ENCODE results near the gene SLC7A7.
"Not testable (repeated sequence)": the region's sequence is repeated elsewhere in the genome, so short reads cannot be mapped to it uniquely, and the experiment has no call there.

Gene SLC7A7

GRCh38 chr14:22768947-22769346 is 46.3 kb downstream of the SLC7A7 start:
- DNase-seq (ENCODE audit: extremely low spot score, insufficient read length, low read depth) (no peak), FAIRE-seq (no peak)

- DNase-seq (ENCODE audit: extremely low spot score, insufficient read length, low read depth) (no peak), FAIRE-seq (no peak)
These were observed 48.0 kb downstream of the SLC7A7 start for GRCh38 chr14:22767323-22767589.

GRCh38 chr14:22766457-22767322 is 48.5 kb downstream of the SLC7A7 start, which contains the start of gene OXA1L:
Gene OXA1L (plus strand): TSS chr14:22766688. CDS start chr14:22766702, 14 bp downstream.
- peak; percentile 97 for FAIRE-seq
- peak; percentile 83 for DNase-seq (ENCODE audit: extremely low spot score, insufficient read length, low read depth)

GRCh38 chr14:22764382-22764781 is 50.9 kb downstream of the SLC7A7 start:
- FAIRE-seq (no peak), DNase-seq (ENCODE audit: extremely low spot score, insufficient read length, low read depth) (no peak)

GRCh38 chr14:22761734-22762133 is 53.5 kb downstream of the SLC7A7 start:
- DNase-seq (ENCODE audit: extremely low spot score, insufficient read length, low read depth) = no peak
- FAIRE-seq = no peak

- not testable (repeated sequence) for FAIRE-seq; DNase-seq (ENCODE audit: extremely low spot score, insufficient read length, low read depth)
These were observed 57.1 kb downstream of the SLC7A7 start for GRCh38 chr14:22757972-22758650.

GRCh38 chr14:22753586-22753985 is 61.6 kb downstream of the SLC7A7 start:
- FAIRE-seq = no peak
- DNase-seq (ENCODE audit: extremely low spot score, insufficient read length, low read depth) = no peak

- FAIRE-seq (no peak), DNase-seq (ENCODE audit: extremely low spot score, insufficient read length, low read depth) (no peak)
These were observed 62.8 kb downstream of the SLC7A7 start for GRCh38 chr14:22752422-22752821.

GRCh38 chr14:22748631-22749068 is 66.6 kb downstream of the SLC7A7 start:
- FAIRE-seq (peak; percentile 56), DNase-seq (ENCODE audit: extremely low spot score, insufficient read length, low read depth) (no peak)

GRCh38 chr14:22748206-22748605 is 67.0 kb downstream of the SLC7A7 start:
- DNase-seq (ENCODE audit: extremely low spot score, insufficient read length, low read depth) (no peak), FAIRE-seq (no peak)

GRCh38 chr14:22747769-22748168 is 67.5 kb downstream of the SLC7A7 start:
- DNase-seq (ENCODE audit: extremely low spot score, insufficient read length, low read depth) = no peak
- FAIRE-seq = no peak

- DNase-seq (ENCODE audit: extremely low spot score, insufficient read length, low read depth) (no peak), FAIRE-seq (no peak)
These were observed 75.2 kb downstream of the SLC7A7 start for GRCh38 chr14:22740020-22740419.

- no peak for DNase-seq (ENCODE audit: extremely low spot score, insufficient read length, low read depth)
- no peak for FAIRE-seq
These were observed 75.8 kb downstream of the SLC7A7 start for GRCh38 chr14:22739423-22739822.

- FAIRE-seq (peak; percentile 77), DNase-seq (ENCODE audit: extremely low spot score, insufficient read length, low read depth) (peak; percentile 58)
These were observed 78.2 kb downstream of the SLC7A7 start for GRCh38 chr14:22737052-22737451.

- not testable (repeated sequence) for FAIRE-seq; DNase-seq (ENCODE audit: extremely low spot score, insufficient read length, low read depth)
These were observed 78.9 kb downstream of the SLC7A7 start for GRCh38 chr14:22736384-22736783.

GRCh38 chr14:22735096-22735495 is 80.1 kb downstream of the SLC7A7 start:
- FAIRE-seq = no peak

GRCh38 chr14:22733829-22734228 is 81.4 kb downstream of the SLC7A7 start:
- no peak for FAIRE-seq
- no peak for DNase-seq (ENCODE audit: extremely low spot score, insufficient read length, low read depth)

More at GRCh38 chr14:22735096-22735495, 80.1 kb downstream of the SLC7A7 start:
- no peak for DNase-seq (ENCODE audit: extremely low spot score, insufficient read length, low read depth)

GRCh38 chr14:22732062-22732461 is 83.2 kb downstream of the SLC7A7 start:
- not testable (repeated sequence) for DNase-seq (ENCODE audit: extremely low spot score, insufficient read length, low read depth); FAIRE-seq

GRCh38 chr14:22726012-22726411 is 89.2 kb downstream of the SLC7A7 start:
- DNase-seq (ENCODE audit: extremely low spot score, insufficient read length, low read depth) = no peak
- no peak for FAIRE-seq

GRCh38 chr14:22725374-22725773 is 89.9 kb downstream of the SLC7A7 start:
- not testable (repeated sequence) for FAIRE-seq; DNase-seq (ENCODE audit: extremely low spot score, insufficient read length, low read depth)

GRCh38 chr14:22724847-22725246 is 90.4 kb downstream of the SLC7A7 start:
- FAIRE-seq; DNase-seq (ENCODE audit: extremely low spot score, insufficient read length, low read depth): not testable (repeated sequence)
